CD4-positive, alpha-beta memory T cell (primary cell): Measurements from ENCODE around the gene TRAPPC8. TPM values are rescaled to one million over a fixed set of nuclear protein-coding genes. Genes with fewer than 3 reads are reported as not detected.

Experiments used
- CTCF ChIA-PET: fragments of 350-600 bp; sonication (Branson Sonifier 250); formaldehyde crosslinking; loops from one replicate; lab custom pipeline; 2021; ENCODE audit warnings: inconsistent platforms; ENCODE audit not compliant: partially characterized antibody; lab: Charles Lee
- POLR2A ChIA-PET: fragments of 350-600 bp; sonication (Branson Sonifier 250); formaldehyde crosslinking; loops from one replicate; lab custom pipeline; 2021; ENCODE audit not compliant: partially characterized antibody; lab: Charles Lee
- DNase-seq, 5 donors: peaks; one replicate each; pipeline versions ENCODE4 v3.0.0 to v3.0.0-alpha.2; 2020 to 2022; ENCODE audit warnings: mixed read lengths in 1 of 5
- H3K27ac ChIP-seq: one replicate; pipeline ENCODE4 v1.7.0; 2013; ENCODE audit warnings: low read depth, low read length
- H3K27me3 ChIP-seq: 2 replicates; pipeline ENCODE4 v1.7.0; 2013; ENCODE audit warnings: mild to moderate bottlenecking, low read length, moderate library complexity; ENCODE audit not compliant: insufficient read depth
- H3K36me3 ChIP-seq: 2 replicates; pipeline ENCODE4 v1.7.0; 2013; ENCODE audit warnings: mild to moderate bottlenecking, low read length, moderate library complexity; ENCODE audit not compliant: insufficient read depth
- H3K4me1 ChIP-seq: 2 replicates; pipeline ENCODE4 v1.7.0; 2013; ENCODE audit warnings: mild to moderate bottlenecking, low read length, moderate library complexity; ENCODE audit not compliant: insufficient read depth
- H3K4me3 ChIP-seq, 2 donors: one replicate each; pipeline ENCODE4 v1.7.0; 2013; ENCODE audit warnings: low read length in 2 of 2, mild to moderate bottlenecking in 1 of 2
- H3K9me3 ChIP-seq, 2 donors: one replicate each; pipeline ENCODE4 v1.7.0; 2013; ENCODE audit warnings: low read length in 2 of 2, control low read depth in 1 of 2; ENCODE audit not compliant: control insufficient read depth in 1 of 2
- H3K27ac Mint-ChIP-seq, 7 donors: one replicate each; pipeline ENCODE4 v1.8.0; 2020 to 2021; ENCODE audit warnings: mixed read lengths in 7 of 7, mild to moderate bottlenecking in 6 of 7, inconsistent platforms in 3 of 7, moderate library complexity in 3 of 7
- H3K27me3 Mint-ChIP-seq, 2 donors: one replicate each; pipeline ENCODE4 v1.8.0; 2020 to 2021; ENCODE audit warnings: mixed read lengths in 2 of 2
- H3K36me3 Mint-ChIP-seq, 2 donors: one replicate each; pipeline ENCODE4 v1.8.0; 2020 to 2021; ENCODE audit warnings: mixed read lengths in 2 of 2, inconsistent platforms in 1 of 2, mild to moderate bottlenecking in 1 of 2
- H3K4me1 Mint-ChIP-seq, 4 donors: one replicate each; pipeline ENCODE4 v1.8.0; 2020 to 2021; ENCODE audit warnings: mixed read lengths in 4 of 4, mild to moderate bottlenecking in 1 of 4
- H3K4me3 Mint-ChIP-seq, 8 donors: one replicate each; pipeline ENCODE4 v1.8.0; 2020 to 2021; ENCODE audit warnings: mixed read lengths in 8 of 8, mild to moderate bottlenecking in 7 of 8, moderate library complexity in 6 of 8, inconsistent platforms in 3 of 8
- H3K9me3 Mint-ChIP-seq, 8 donors: one replicate each; pipeline ENCODE4 v1.8.0; 2020 to 2021; ENCODE audit warnings: mixed read lengths in 8 of 8, mild to moderate bottlenecking in 5 of 8, inconsistent platforms in 3 of 8, moderate library complexity in 1 of 8
- intact Hi-C: fragments of 100-400 bp; cut with micrococcal nuclease; formaldehyde crosslinking; loops from one replicate; pipeline ENCODE4 v1.15.1; 2023
- polyA plus RNA-seq, 2 donors: library from polyadenylated mRNA; unstranded; fragments of 300-500 nt; fragmentation: Illumina TruSeq; gene quantifications; one replicate each; pipeline ENCODE4 v1.2.3, GENCODE V29; 2021
- total RNA-seq, 2 experiments: library from RNA; stranded (reverse); gene quantifications; one replicate each; pipeline ENCODE4 v1.2.3, GENCODE V29; 2021

The TRAPPC8 gene
- total and polyA plus RNA-seq, 4 experiments from 2014 or later = 15.3 to 66.3 (median 43.5) TPM

DNA sequence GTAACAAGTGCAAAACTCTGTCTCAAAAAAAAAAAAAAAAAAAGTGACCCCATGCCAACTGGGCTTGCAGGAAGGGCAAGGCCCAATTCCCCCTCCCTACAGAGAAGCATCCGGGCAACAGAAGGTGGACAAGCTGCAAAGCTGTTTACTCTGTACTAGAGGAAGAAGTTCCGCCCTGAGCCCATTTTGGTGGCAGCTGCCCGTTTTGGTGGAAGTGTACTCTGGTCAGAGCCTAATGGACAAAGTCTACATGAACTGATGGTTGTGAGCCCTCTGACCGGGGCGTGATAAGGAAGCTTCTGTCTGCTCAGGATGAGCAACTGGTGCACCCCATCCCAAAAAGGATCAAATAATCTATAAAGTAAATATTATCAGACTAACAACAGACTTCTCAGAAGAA is 65.0 kb downstream of the TRAPPC8 start:
- Histone ChIP-seq H3K36me3 (peaks cover 28% of the 10 kb centered on the region), H3K4me1 (no peaks in the 10 kb centered on the region), H3K27me3 (no peaks in the 10 kb centered on the region), H3K4me3 (no peak overlapping the region), H3K27ac (no peak overlapping the region), H3K9me3 (no peaks in the 10 kb centered on the region)
- DNase-seq = no peak
- no peak overlapping the region for H3K27ac Mint-ChIP-seq
- no peak overlapping the region for H3K4me3 Mint-ChIP-seq
- POLR2A ChIA-PET = no interaction called here
- intact Hi-C loops = no loop called here
- peaks cover 14 to 36% (median 20%) of the 10 kb centered on the region in 4 donors for H3K4me1 Mint-ChIP-seq
- H3K27me3 Mint-ChIP-seq = no peaks in the 10 kb centered on the region
- CTCF ChIA-PET = interaction anchor here (0.6 kb wide), 1 partner anchor 69 kb away, joined by 3 read pairs; no protein-coding TSS in a partner anchor
- H3K9me3 Mint-ChIP-seq = peaks cover 0 to 5% (median 1%) of the 10 kb centered on the region in 8 donors
- H3K36me3 Mint-ChIP-seq = peaks cover 69 to 73% of the 10 kb centered on the region in 2 donors

DNA sequence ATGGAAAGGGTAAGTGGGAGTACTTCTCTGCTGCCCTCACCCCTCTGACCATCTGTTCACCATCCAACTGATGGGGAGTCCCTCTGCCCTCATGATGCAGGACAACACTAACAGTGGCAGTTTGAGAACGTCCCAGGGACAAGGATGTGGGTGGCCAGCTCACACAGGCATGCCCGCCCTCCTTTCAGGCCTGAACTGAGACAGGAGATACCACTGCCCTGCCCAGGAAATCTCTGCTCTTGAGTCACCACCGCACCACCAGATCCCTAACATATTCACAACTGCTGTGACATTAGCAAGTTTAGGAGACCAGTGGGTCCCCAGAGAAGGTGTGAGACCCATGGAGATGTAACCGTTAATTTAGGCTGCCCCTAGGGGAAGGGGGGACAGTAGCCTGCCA is 66.2 kb downstream of the TRAPPC8 start:
- peaks cover 28% of the 10 kb centered on the region for H3K36me3 ChIP-seq
- H3K27me3 Mint-ChIP-seq = no peaks in the 10 kb centered on the region

DNA sequence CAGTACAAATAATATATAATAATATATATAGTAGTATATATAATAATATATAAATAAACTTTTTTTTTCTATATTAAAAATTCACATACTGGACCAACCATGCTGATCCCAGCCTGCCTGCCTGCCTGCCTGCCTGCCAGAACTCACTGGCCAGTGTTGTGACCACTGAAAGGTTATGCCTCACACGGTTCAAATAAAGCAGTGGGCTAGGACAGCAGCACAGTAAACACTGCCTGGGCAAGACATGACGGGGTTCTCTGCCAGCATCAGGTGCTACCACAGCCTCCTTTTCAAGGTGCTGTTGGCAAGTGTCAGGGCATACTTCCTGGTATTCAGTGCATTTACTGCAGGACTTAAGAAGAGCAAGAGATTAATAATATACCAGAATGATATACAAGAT is 67.6 kb downstream of the TRAPPC8 start:
- Mint-ChIP-seq H3K4me3 (no peak overlapping the region), H3K27ac (peak overlapping the region in 1 of 7 donors; percentile 17), H3K36me3 (peaks cover 67 to 69% of the 10 kb centered on the region in 2 donors), H3K9me3 (no peaks in the 10 kb centered on the region), H3K4me1 (peaks cover 7 to 19% (median 12%) of the 10 kb centered on the region in 4 donors), H3K27me3 (no peaks in the 10 kb centered on the region)
- DNase-seq = no peak
- ChIA-PET POLR2A (no interaction called here), CTCF (no interaction called here)
- peaks cover 34% of the 10 kb centered on the region for H3K36me3 ChIP-seq
- no peaks in the 10 kb centered on the region for H3K9me3 ChIP-seq
- H3K4me3 ChIP-seq = no peak overlapping the region
- intact Hi-C loops = no loop called here
- no peaks in the 10 kb centered on the region for H3K27me3 ChIP-seq
- no peaks in the 10 kb centered on the region for H3K4me1 ChIP-seq
- no peak overlapping the region for H3K27ac ChIP-seq

More for the DNA sequence above, 66.2 kb downstream of the TRAPPC8 start:
- ChIA-PET CTCF (no interaction called here), POLR2A (no interaction called here)
- peaks cover 71 to 75% of the 10 kb centered on the region in 2 donors for H3K36me3 Mint-ChIP-seq
- Histone ChIP-seq H3K4me3 (no peak overlapping the region), H3K27me3 (no peaks in the 10 kb centered on the region), H3K9me3 (no peaks in the 10 kb centered on the region), H3K27ac (no peak overlapping the region), H3K4me1 (no peaks in the 10 kb centered on the region)
- H3K4me1 Mint-ChIP-seq = peaks cover 12 to 30% (median 19%) of the 10 kb centered on the region in 4 donors
- H3K4me3 Mint-ChIP-seq = no peak overlapping the region
- DNase-seq = no peak
- H3K27ac Mint-ChIP-seq = no peak overlapping the region
- H3K9me3 Mint-ChIP-seq = peaks cover 0 to 5% (median 1%) of the 10 kb centered on the region in 8 donors
- intact Hi-C loops = no loop called here

DNA sequence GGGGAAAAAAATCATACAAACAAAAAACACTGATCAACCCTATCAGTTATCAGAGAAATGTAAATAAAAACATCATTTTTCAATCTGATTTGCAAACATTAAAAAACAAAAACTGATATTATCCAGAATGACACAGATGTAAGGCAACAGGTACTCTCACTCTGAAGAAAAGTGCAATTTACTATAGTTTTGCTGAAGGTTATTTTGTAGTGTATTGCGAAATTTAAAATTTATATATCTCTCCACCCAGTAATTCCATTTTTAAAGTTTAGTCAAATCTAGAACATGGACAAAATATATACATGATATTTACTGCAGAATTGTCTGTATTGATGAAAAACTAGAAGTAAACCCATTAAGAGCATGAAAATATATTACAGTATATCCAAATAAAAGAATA is 79.8 kb downstream of the TRAPPC8 start:
- H3K4me1 Mint-ChIP-seq = no peaks in the 10 kb centered on the region
- no peaks in the 10 kb centered on the region for H3K9me3 Mint-ChIP-seq
- H3K4me3 ChIP-seq = no peak overlapping the region
- no peaks in the 10 kb centered on the region for H3K27me3 ChIP-seq
- POLR2A ChIA-PET = no interaction called here
- H3K4me3 Mint-ChIP-seq = no peak overlapping the region
- peak overlapping the region in 1 of 7 donors; percentile 22 for H3K27ac Mint-ChIP-seq
- peaks cover 37 to 63% of the 10 kb centered on the region in 2 donors for H3K36me3 Mint-ChIP-seq
- peaks cover 3% of the 10 kb centered on the region for H3K36me3 ChIP-seq
- H3K27me3 Mint-ChIP-seq = no peaks in the 10 kb centered on the region
- no peak overlapping the region for H3K27ac ChIP-seq
- no peak for DNase-seq
- H3K9me3 ChIP-seq = no peaks in the 10 kb centered on the region
- CTCF ChIA-PET = no interaction called here
- no peaks in the 10 kb centered on the region for H3K4me1 ChIP-seq
- intact Hi-C loops = loop anchor here (10.0 kb wide), 1 partner anchor 92 kb away; no protein-coding TSS in a partner anchor

DNA sequence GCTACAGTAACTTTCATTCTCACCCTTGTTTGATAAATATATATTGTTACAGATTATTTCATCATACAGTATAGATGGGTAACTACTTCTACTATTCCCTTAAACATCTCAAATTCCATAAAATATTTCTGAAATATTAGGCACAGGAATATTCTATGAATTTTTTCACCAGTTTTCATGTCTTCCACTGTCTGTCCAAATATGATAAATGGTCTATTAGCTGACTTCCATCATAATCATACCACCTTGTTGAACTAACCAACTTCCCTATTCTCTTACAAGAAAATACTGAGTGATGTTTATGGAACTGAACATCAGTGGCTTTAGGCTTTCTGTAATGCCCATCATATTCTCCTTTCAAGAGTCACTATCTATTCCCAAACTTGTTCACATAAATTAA is 82.4 kb downstream of the TRAPPC8 start:
- no peaks in the 10 kb centered on the region for H3K4me1 ChIP-seq
- no peaks in the 10 kb centered on the region for H3K4me1 Mint-ChIP-seq
- ChIA-PET CTCF (interaction anchor here (0.6 to 1.9 kb wide), 4 partner anchors 9 to 212 kb away, joined by 3 to 5 read pairs (median 4); no protein-coding TSS in a partner anchor), POLR2A (no interaction called here)
- H3K4me3 ChIP-seq = no peak overlapping the region
- H3K27ac ChIP-seq = no peak overlapping the region
- no peak overlapping the region for H3K4me3 Mint-ChIP-seq
- intact Hi-C loops = loop anchor here (10.0 kb wide), 1 partner anchor 94 kb away; no protein-coding TSS in a partner anchor
- peaks cover 5% of the 10 kb centered on the region for H3K36me3 ChIP-seq
- H3K27ac Mint-ChIP-seq = no peak overlapping the region
- H3K27me3 ChIP-seq = no peaks in the 10 kb centered on the region
- H3K9me3 ChIP-seq = no peaks in the 10 kb centered on the region
- H3K36me3 Mint-ChIP-seq = peaks cover 39 to 68% of the 10 kb centered on the region in 2 donors
- no peaks in the 10 kb centered on the region for H3K27me3 Mint-ChIP-seq
- no peak for DNase-seq
- H3K9me3 Mint-ChIP-seq = no peaks in the 10 kb centered on the region

DNA sequence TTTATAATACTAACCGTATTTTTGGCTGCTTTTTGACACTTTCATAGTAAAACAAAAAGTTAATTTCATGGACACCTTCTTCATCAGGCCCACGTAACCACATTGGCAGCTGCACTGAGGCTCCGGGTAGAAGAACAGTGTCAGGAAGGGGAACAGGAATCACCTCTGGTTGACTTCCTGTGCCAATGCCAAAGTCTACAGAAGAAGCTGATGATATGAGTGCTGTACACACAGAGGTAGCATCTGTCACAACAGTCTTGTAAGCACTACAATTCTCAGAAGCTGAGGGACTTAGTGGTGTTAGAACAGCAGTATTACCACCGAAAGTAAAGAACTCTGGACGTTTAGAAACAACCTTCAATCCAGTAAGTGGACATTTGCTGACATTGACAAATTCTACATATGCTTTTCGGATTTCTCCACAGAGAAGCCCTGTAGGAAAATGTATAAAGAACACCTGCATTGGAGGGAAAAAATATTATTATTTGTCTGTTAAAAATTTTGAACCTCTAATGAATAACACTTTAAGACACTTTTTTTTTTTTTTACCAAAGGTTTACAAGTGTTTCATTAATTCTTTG is 85.3 kb downstream of the TRAPPC8 start:
- no peak overlapping the region for H3K27ac ChIP-seq
- no peak overlapping the region for H3K4me3 ChIP-seq
- Mint-ChIP-seq H3K27me3 (no peaks in the 10 kb centered on the region), H3K27ac (no peak overlapping the region), H3K36me3 (peaks cover 33 to 69% of the 10 kb centered on the region in 2 donors), H3K4me1 (no peaks in the 10 kb centered on the region), H3K4me3 (no peak overlapping the region), H3K9me3 (no peaks in the 10 kb centered on the region)
- no peaks in the 10 kb centered on the region for H3K9me3 ChIP-seq
- H3K27me3 ChIP-seq = no peaks in the 10 kb centered on the region
- DNase-seq = no peak
- CTCF ChIA-PET = interaction anchor here (0.6 kb wide), 1 partner anchor 37 kb away, joined by 3 read pairs; no protein-coding TSS in a partner anchor
- POLR2A ChIA-PET = interaction anchor here (0.9 kb wide), 1 partner anchor 85 kb away, joined by 3 read pairs; no protein-coding TSS in a partner anchor
- intact Hi-C loops = no loop called here
- no peaks in the 10 kb centered on the region for H3K4me1 ChIP-seq
- H3K36me3 ChIP-seq = peaks cover 24% of the 10 kb centered on the region

DNA sequence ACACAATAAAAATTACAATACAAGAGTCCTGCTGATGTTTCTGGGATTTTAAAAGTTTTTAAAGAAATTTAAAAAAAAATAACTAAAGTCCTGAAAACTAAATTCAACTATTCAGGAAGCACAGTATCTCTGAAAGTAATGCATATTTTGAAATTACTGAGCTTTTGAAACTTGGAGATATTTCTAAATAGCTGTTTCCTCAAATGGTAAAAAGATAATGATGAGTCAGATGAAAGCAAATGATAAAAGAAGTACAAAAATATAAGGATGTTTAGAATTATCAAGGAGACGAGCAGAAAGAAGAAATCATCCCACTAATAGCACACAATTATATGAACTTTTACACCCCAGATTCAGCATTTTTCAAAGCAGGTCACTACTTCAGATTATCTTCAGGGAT is 92.1 kb downstream of the TRAPPC8 start:
- H3K4me3 ChIP-seq = no peak overlapping the region
- no peak overlapping the region for H3K27ac Mint-ChIP-seq
- ChIA-PET POLR2A (no interaction called here), CTCF (interaction anchor here (0.8 to 1.4 kb wide), 2 partner anchors 10 to 103 kb away, joined by 3 read pairs; no protein-coding TSS in a partner anchor)
- H3K4me1 Mint-ChIP-seq = no peaks in the 10 kb centered on the region
- H3K27me3 Mint-ChIP-seq = no peaks in the 10 kb centered on the region
- H3K27ac ChIP-seq = no peak overlapping the region
- no peaks in the 10 kb centered on the region for H3K9me3 Mint-ChIP-seq
- H3K36me3 Mint-ChIP-seq = peaks cover 44 to 68% of the 10 kb centered on the region in 2 donors
- intact Hi-C loops = no loop called here
- H3K36me3 ChIP-seq = peaks cover 39% of the 10 kb centered on the region
- no peak overlapping the region for H3K4me3 Mint-ChIP-seq
- H3K9me3 ChIP-seq = no peaks in the 10 kb centered on the region
- H3K27me3 ChIP-seq = no peaks in the 10 kb centered on the region
- DNase-seq = no peak
- no peaks in the 10 kb centered on the region for H3K4me1 ChIP-seq
